Effector memory CD8-positive, alpha-beta T cell (primary cell): ENCODE results near the gene TMX1.
A peak's percentile ranks its signal among the peaks of the same experiment; 100 is the strongest.

Source experiments
- ATAC-seq: fragments of 150-1000 bp; cut with Tn5 transposase; replicated peaks from 2 replicates; pipeline ENCODE4 v1.10.0; 2021; ENCODE audit warnings: mild to moderate bottlenecking, moderate library complexity
- DNase-seq, 3 experiments: peaks; one replicate each; pipeline ENCODE4 v3.0.0; 2021
- H3K27ac Mint-ChIP-seq, 2 donors: one replicate each; pipeline ENCODE4 v1.8.0; 2022; ENCODE audit warnings: mild to moderate bottlenecking in 2 of 2, mixed read lengths in 2 of 2, moderate library complexity in 2 of 2
- H3K27me3 Mint-ChIP-seq, 2 donors: one replicate each; pipeline ENCODE4 v1.8.0; 2022; ENCODE audit warnings: mixed read lengths in 2 of 2
- H3K36me3 Mint-ChIP-seq: one replicate; pipeline ENCODE4 v1.8.0; 2022; ENCODE audit warnings: mild to moderate bottlenecking, moderate library complexity, mixed read lengths; ENCODE audit not compliant: insufficient read depth
- H3K4me1 Mint-ChIP-seq, 2 donors: one replicate each; pipeline ENCODE4 v1.8.0; 2022; ENCODE audit warnings: low read depth in 2 of 2, mixed read lengths in 2 of 2
- H3K4me3 Mint-ChIP-seq, 2 donors: one replicate each; pipeline ENCODE4 v1.8.0; 2022; ENCODE audit warnings: mild to moderate bottlenecking in 2 of 2, mixed read lengths in 2 of 2, moderate library complexity in 2 of 2
- H3K9me3 Mint-ChIP-seq, 2 donors: one replicate each; pipeline ENCODE4 v1.8.0; 2022; ENCODE audit warnings: mixed read lengths in 2 of 2
- total RNA-seq, 9 experiments: gene quantifications; one replicate each; lab custom pipeline; 2026; lab: John Stamatoyannopoulos, UW

TMX1 gene, protein sequence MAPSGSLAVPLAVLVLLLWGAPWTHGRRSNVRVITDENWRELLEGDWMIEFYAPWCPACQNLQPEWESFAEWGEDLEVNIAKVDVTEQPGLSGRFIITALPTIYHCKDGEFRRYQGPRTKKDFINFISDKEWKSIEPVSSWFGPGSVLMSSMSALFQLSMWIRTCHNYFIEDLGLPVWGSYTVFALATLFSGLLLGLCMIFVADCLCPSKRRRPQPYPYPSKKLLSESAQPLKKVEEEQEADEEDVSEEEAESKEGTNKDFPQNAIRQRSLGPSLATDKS
- 36.3 to 119 (median 71.0) reads per million in 9 experiments for total RNA-seq

DNA sequence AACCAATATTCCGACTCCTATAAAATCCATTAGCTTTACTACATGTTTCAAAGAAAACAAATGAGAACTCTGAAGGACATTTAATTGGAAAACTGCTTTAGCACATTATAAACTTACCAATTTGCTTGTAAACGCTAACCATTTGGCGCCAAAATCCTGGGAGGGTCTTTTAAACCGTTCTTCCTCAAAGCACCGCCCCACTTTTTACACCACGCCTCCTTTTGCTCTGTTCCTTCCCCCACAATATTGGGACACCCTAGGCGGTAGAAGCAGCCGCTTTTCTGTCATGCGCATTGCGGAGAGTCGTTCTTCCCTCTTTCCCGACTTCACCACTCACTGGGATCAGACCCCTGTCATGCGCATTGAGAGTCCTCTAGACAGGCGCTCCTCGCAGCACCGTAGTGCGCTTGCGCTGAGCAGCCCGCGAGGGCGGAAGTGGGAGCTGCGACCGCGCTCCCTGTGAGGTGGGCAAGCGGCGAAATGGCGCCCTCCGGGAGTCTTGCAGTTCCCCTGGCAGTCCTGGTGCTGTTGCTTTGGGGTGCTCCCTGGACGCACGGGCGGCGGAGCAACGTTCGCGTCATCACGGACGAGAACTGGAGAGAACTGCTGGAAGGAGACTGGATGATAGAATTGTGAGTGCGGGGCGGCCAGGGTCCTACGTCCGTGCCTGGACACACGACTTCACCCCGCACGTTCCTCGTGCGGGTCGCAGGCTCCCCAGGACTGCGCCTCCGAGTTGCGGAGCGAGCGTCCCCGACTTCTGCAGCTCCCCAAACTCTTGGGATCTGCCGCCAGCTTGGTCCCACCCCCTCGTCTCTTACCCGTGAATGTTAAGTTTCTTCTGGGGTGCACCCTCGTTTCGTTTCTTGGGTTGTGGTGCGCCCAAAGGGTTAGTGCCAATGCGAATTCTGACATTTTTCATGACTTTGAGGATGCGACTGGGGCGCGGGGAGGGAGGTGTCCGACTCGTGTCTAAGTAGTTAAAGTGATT lies at the start of gene TMX1:
TSS of gene TMX1 (plus strand) at position 435 of the 991 bp plus-strand sequence. CDS start at position 481, 46 bp downstream.
- DNase-seq (peak; percentile 70 to 76 (median 73)), ATAC-seq (peak; percentile 92)
- Mint-ChIP-seq H3K4me3 (peak within 1 kb of the TSS in 1 of 2 donors; percentile 34), H3K4me1 (peaks cover 11 to 15% of the 10 kb centered on the region in 2 donors), H3K9me3 (no peaks in the 10 kb centered on the region), H3K27ac (no peak within 1 kb of the TSS), H3K27me3 (no peaks in the 10 kb centered on the region), H3K36me3 (no peaks in the 10 kb centered on the region)

DNA sequence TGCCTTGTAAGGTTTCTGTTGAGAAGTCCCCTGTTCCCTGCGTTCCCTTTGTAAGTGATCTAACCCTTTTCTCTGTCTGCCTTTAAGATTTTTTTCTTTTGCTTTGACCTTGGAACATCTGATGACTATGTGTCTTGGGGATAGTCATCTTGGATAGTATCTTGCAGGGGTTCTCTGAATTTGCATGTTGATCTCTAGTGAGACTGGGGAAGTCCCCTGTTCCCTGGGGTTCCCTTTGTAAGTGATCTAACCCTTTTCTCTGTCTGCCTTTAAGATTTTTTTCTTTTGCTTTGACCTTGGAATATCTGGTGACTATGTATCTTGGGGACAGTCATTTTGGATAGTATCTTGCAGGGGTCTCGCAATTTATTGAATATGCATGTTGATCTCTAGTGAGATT lies 38.2 kb upstream of the TMX1 start:
- no peak overlapping the region for H3K4me3 Mint-ChIP-seq

DNA sequence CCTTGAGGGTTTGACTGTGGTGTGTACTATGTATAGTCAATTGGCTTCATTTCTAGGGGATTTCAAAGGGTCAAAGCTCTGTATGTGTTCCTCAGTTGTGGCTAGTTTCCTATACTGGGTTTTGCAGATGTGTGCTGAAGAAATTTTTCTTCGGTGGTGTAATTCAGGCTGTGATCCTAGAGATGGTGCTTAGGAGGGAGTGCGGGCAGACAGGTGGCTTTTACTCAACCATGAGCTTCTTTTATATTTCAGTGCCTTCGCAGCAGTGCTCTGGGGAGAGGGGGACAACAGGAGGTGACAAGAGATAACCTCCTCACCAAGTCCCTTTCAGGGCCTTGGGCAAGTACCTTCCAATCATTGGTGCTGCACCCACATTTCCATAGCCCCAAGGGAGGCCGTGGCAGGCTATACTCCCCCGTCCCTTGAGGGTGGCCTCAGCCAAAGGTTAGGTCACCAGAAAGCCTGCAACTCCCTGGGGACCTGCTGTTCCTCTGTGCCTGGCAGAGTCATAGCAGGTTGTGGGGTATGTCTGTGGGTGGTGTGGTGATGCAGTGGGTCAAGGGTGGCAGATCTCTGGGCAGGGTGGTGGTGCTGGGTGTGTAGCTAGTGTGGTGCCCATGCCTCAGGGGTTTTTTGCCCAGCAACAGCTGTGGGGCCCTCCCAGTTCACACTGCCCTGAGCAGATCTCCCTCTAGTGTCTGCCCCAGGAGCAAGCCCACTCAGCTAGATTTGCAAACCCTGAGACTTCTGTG lies 37.0 kb upstream of the TMX1 start:
- H3K27ac Mint-ChIP-seq = no peak overlapping the region
- ATAC-seq (no peak), DNase-seq (no peak)
- no peak overlapping the region for H3K4me3 Mint-ChIP-seq
- no peaks in the 10 kb centered on the region for H3K4me1 Mint-ChIP-seq
- H3K27me3 Mint-ChIP-seq = peaks cover 41 to 64% of the 10 kb centered on the region in 2 donors
- no peaks in the 10 kb centered on the region for H3K36me3 Mint-ChIP-seq
- H3K9me3 Mint-ChIP-seq = peaks cover 0 to 12% of the 10 kb centered on the region in 2 donors

More for the DNA sequence above, 38.2 kb upstream of the TMX1 start:
- no peaks in the 10 kb centered on the region for H3K36me3 Mint-ChIP-seq
- H3K9me3 Mint-ChIP-seq = peaks cover 0 to 12% of the 10 kb centered on the region in 2 donors
- no peak for ATAC-seq
- no peak for DNase-seq
- no peaks in the 10 kb centered on the region for H3K4me1 Mint-ChIP-seq
- peaks cover 36 to 59% of the 10 kb centered on the region in 2 donors for H3K27me3 Mint-ChIP-seq
- no peak overlapping the region for H3K27ac Mint-ChIP-seq

DNA sequence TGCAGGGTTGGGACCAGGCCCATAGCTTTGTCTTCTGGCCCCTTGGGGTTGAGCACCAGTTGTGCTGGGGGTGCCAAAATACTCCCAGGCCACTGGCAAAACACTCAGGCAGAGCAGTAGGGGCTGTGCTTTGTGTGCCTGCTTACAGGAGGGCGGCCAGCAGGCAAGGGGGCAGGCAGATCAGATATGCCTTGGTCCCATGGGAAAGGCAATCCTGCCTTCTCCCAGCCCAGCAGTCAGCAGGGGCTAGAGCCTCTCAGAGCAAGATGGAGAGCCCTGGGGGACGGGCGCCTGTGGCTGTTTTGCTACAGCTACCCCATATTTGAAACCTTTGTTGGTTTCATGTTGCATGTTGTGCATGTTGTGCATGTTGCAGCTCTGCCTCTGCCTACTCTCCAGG lies 36.2 kb upstream of the TMX1 start:
- no peak overlapping the region for H3K27ac Mint-ChIP-seq
- DNase-seq = no peak

DNA sequence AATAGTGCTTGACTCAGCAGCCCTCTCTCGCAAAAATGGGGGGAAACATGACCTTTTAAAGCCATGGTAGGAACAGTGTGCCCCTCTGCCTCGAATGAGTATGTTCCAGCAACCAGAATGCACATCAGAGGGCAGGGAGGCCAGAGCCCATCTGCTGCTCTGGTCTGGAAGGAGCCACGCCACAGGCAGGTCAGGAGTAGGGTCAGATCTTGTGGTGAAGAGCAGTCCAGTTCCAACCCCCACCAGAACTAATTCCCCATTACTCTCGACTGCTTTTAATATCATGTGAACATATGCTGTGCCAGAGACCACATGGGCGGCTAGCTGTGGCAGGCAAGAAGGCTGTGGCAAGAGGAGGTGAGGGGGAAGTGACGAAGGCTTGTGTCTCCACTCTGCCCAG lies 34.6 kb upstream of the TMX1 start:
- no peak overlapping the region for H3K4me3 Mint-ChIP-seq
- no peaks in the 10 kb centered on the region for H3K4me1 Mint-ChIP-seq
- DNase-seq (no peak), ATAC-seq (no peak)
- H3K27me3 Mint-ChIP-seq = peaks cover 53 to 73% of the 10 kb centered on the region in 2 donors
- H3K27ac Mint-ChIP-seq = no peak overlapping the region
- peaks cover 0 to 12% of the 10 kb centered on the region in 2 donors for H3K9me3 Mint-ChIP-seq
- no peaks in the 10 kb centered on the region for H3K36me3 Mint-ChIP-seq

More for the DNA sequence above, 36.2 kb upstream of the TMX1 start:
- Mint-ChIP-seq H3K36me3 (no peaks in the 10 kb centered on the region), H3K4me3 (no peak overlapping the region), H3K27me3 (peaks cover 48 to 72% of the 10 kb centered on the region in 2 donors), H3K9me3 (peaks cover 0 to 12% of the 10 kb centered on the region in 2 donors), H3K4me1 (no peaks in the 10 kb centered on the region)
- no peak for ATAC-seq

DNA sequence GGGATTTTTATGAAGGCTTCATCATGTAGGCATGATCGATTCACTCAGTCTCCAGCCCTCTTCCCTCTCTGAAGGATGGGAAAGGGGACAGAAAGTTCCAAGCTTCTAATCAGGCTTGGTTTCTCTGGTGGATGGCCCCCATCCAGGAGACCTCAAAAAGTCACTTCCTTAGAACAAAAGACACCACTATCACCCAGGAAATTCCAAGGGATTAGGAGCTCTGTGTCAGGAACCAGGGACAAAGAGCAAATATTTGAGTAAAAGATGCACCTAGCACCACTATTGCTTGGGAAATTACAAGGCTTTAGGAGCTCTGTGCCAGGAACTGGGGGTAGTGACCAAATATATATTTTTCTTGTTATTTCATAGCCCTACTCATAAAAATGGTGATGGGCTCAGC lies 33.6 kb upstream of the TMX1 start:
- ATAC-seq = no peak
- DNase-seq = no peak
- Mint-ChIP-seq H3K36me3 (no peaks in the 10 kb centered on the region), H3K27me3 (peaks cover 43 to 64% of the 10 kb centered on the region in 2 donors), H3K4me3 (no peak overlapping the region), H3K4me1 (no peaks in the 10 kb centered on the region), H3K9me3 (peaks cover 0 to 2% of the 10 kb centered on the region in 2 donors), H3K27ac (no peak overlapping the region)

DNA sequence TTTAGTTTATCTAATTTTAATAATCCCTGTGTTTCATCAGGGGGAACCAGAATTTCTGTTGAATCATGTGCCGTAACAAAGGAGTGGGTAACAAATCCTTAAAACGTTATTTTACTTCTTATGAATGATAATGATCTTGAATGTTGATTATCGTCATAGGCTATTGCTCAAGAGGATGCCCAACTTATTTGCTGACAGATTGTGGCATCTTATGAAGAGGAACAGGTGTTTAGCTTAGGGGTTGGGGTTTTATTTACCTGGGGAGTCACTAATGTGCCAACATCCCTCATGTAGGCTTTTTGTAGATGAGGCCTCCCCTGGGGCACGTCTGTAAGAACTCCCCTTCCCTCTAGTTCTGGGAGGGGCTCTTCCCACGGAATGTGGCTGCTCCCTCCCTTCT lies 32.4 kb upstream of the TMX1 start:
- H3K9me3 Mint-ChIP-seq = no peaks in the 10 kb centered on the region
- H3K36me3 Mint-ChIP-seq = no peaks in the 10 kb centered on the region
- peaks cover 32 to 53% of the 10 kb centered on the region in 2 donors for H3K27me3 Mint-ChIP-seq
- ATAC-seq (no peak), DNase-seq (no peak)
- H3K27ac Mint-ChIP-seq = no peak overlapping the region
- no peaks in the 10 kb centered on the region for H3K4me1 Mint-ChIP-seq
- no peak overlapping the region for H3K4me3 Mint-ChIP-seq

DNA sequence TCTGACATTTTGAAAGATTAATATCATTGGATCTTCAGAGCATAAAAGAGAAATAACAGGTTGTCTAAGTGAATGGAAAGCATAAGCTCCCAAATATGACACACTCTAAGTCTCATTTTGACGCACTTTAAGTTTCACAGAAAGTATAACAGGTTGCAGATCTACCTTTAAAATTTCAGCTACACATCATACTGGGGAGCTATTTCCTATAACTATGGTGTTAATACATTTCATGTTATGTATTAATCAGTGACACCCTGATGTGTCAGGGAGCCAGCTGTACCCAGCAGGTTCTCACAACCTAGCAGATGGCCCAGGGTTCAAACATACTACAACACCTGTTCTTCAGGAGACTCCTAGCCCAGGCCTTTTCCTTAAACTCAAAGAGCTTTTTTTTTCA lies 31.1 kb upstream of the TMX1 start:
- H3K36me3 Mint-ChIP-seq = no peaks in the 10 kb centered on the region
- H3K27ac Mint-ChIP-seq = no peak overlapping the region
- ATAC-seq = no peak

DNA sequence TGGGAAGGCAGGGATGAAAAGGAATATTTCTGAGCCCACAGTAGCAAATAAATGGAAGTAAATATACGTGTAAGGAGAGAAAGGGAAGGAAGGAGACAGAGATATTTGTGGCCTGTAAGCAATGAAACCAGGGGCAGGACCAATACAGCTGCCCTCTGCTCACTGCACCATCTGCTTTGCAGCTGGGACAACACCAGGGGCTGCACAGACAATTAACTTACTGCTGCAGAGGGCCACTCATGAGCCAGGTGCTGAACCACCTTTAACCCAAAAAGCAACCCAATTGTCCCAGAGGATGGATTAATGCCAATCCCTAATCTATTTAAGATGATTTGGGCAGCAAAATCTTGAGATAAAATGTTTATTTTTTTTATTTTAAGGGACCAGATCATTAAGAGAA lies 30.6 kb upstream of the TMX1 start:
- no peaks in the 10 kb centered on the region for H3K4me1 Mint-ChIP-seq

More for the DNA sequence above, 31.1 kb upstream of the TMX1 start:
- no peak for DNase-seq
- H3K9me3 Mint-ChIP-seq = no peaks in the 10 kb centered on the region
- no peak overlapping the region for H3K4me3 Mint-ChIP-seq
- peaks cover 26 to 39% of the 10 kb centered on the region in 2 donors for H3K27me3 Mint-ChIP-seq
- no peaks in the 10 kb centered on the region for H3K4me1 Mint-ChIP-seq

DNA sequence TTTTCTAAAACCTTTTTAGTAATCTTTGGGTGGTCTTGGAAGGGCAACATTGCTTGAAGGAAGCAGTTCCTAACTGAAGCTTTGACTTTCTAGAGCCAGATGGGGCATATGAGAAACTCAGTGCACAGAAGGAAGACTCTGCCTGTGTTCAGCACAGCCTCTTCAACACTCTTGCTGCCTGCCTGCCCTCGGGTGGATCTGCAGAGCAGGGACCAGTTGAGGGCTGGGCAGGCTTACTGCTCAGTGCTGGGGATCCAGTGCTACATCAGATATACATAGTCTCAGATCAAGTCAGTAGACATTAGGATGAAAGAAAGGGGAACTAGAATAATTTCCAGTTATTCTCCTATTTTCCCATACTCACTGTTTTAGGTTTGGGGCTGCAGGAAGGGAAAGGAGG lies 29.5 kb upstream of the TMX1 start:
- Mint-ChIP-seq H3K27me3 (peaks cover 20 to 25% of the 10 kb centered on the region in 2 donors), H3K36me3 (no peaks in the 10 kb centered on the region), H3K9me3 (no peaks in the 10 kb centered on the region), H3K4me3 (no peak overlapping the region), H3K27ac (no peak overlapping the region), H3K4me1 (no peaks in the 10 kb centered on the region)
- DNase-seq = no peak
- ATAC-seq = no peak

More for the DNA sequence above, 30.6 kb upstream of the TMX1 start:
- Mint-ChIP-seq H3K27me3 (peaks cover 23 to 34% of the 10 kb centered on the region in 2 donors), H3K36me3 (no peaks in the 10 kb centered on the region), H3K4me3 (no peak overlapping the region), H3K27ac (no peak overlapping the region), H3K9me3 (no peaks in the 10 kb centered on the region)
- DNase-seq (no peak), ATAC-seq (no peak)

DNA sequence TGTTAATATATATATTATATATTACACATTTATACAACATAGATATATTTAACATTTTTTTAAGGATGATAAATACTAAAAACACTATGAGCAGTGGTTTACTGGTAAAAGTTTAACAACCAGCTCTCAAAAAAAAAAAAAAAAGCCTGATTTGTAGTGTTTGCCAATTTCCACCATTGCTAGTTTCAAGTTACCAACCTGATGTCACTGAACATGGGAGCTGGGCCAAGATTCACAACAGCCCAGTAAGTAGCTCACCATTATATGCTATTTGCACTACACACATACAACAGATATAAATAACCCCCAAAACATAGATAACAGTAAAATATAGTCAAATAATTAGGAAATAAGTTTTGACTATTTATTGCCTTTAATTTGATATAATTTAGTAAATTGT lies 28.9 kb upstream of the TMX1 start:
- H3K36me3 Mint-ChIP-seq = no peaks in the 10 kb centered on the region
- ATAC-seq (no peak), DNase-seq (no peak)
- H3K9me3 Mint-ChIP-seq = no peaks in the 10 kb centered on the region
- H3K27me3 Mint-ChIP-seq = peaks cover 19 to 20% of the 10 kb centered on the region in 2 donors
- no peak overlapping the region for H3K4me3 Mint-ChIP-seq
- H3K27ac Mint-ChIP-seq = no peak overlapping the region
- H3K4me1 Mint-ChIP-seq = no peaks in the 10 kb centered on the region

DNA sequence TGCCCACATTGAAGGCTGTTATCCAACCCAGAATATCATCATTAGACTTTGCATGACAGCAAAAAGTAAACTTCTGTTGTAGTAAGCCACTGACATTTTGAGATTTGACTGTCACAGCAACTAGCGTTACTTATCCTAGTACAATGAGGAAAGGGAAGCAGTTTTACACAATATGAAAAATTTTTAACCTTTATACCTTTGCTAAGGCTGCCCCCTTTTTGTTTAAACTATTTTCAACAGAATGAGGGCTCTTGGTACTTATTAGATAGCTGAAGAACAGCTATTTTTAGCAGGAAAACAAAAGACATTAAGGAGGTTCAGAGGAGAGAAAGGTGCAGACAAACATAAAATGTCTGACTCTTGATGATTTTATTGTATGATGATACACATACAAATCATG lies 23.4 kb upstream of the TMX1 start:
- H3K4me1 Mint-ChIP-seq = no peaks in the 10 kb centered on the region
- DNase-seq = no peak
- H3K4me3 Mint-ChIP-seq = no peak overlapping the region
- H3K27ac Mint-ChIP-seq = no peak overlapping the region
- ATAC-seq = no peak
- no peaks in the 10 kb centered on the region for H3K27me3 Mint-ChIP-seq
- H3K9me3 Mint-ChIP-seq = no peaks in the 10 kb centered on the region
- H3K36me3 Mint-ChIP-seq = no peaks in the 10 kb centered on the region
